ENCODE measurements around the gene KLHL40.

The KLHL40 gene

DNA sequence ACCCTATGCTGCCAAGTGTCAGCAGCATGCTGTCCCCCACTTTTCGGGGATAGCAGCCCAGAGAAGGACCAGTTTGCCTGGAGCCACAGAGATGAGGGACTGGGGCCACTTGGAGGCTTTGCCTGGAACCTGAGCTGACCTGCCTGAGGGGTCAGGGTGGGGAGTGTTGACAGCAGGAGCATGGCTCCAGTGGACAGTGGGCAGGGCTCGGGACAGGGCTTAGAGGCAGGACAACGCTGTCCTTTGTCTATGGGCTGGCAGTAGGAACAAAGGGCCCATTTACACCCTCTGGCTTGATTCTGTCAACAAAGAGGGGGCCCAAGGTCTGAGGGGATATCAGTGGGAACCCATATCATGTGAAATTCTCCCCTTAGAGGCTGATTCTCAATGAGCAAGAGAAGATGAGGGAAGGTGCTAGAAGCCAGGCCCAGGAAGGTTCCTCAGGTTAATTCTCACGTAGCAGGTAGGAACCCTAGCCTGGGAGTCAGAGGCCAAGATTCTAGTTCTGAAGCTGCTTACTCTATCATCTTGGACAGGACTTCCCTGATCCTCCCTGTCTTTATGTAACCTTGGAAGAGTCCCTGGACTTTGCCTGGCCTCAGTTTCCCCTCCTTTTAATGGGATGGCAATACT lies 47.0 kb downstream of the KLHL40 start:
- CTCF ChIA-PET, result interaction anchor here (0.7 kb wide), 1 partner anchor 13 kb away, joined by 3 read pairs; no protein-coding TSS in a partner anchor

DNA sequence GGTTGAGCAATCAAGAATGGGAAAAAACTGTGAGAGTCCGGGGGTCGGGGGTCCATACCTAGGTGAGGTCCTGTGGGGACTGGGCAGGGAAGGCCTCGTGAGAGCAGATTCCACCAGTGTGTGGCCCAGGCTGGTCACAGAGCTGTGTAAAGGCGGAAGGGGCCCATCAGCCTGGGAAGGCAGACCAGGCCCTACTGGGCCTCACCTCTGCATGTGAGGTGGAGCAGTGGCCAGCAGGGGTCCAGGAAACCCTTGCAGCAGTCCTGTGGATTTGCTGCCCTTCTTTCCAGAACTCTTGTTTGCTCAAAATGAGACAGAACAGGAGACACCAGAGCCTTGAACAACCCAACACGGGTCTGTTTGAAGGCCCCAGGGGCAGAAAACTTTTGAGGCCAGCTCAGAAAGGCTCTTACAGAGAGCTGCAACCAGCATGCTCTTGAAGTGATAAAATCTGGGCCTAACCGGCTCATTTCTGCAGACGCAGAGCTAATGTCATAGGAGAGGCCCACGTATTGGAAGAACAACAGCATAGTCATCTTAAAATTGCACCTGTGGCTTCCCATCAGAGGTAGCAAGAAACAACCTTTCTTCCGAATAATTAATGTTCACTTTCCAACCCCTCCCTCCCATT lies 47.6 kb downstream of the KLHL40 start:
- POLR2A ChIA-PET, result no interaction called here
- peak; percentile 36 for DNase-seq (ENCODE audit: extremely low spot score)
- CTCF ChIA-PET, result interaction anchor here (0.7 kb wide), 1 partner anchor 13 kb away, joined by 3 read pairs; no protein-coding TSS in a partner anchor

More for the DNA sequence above, 47.0 kb downstream of the KLHL40 start:
- POLR2A ChIA-PET, result no interaction called here
- TF ChIP-seq HDGF (IDR thresholded peaks at IDR 0.05; ENCODE audit: borderline replicate concordance) (no peak), LEF1 (IDR thresholded peaks at IDR 0.05; ENCODE audit: borderline replicate concordance) (no peak), FOXK2 (IDR thresholded peaks at IDR 0.05) (no peak), FOXA1 (IDR thresholded peaks at IDR 0.05) (no peak), PKNOX1 (IDR thresholded peaks at IDR 0.05) (no peak), TARDBP (IDR thresholded peaks at IDR 0.05) (no peak), ELF4 (IDR thresholded peaks at IDR 0.05) (no peak)
- no peak for DNase-seq (ENCODE audit: extremely low spot score)

GRCh38 chr3:42733501-42734262 lies 48.3 kb downstream of the KLHL40 start:
- ChIA-PET POLR2A (no interaction called here), CTCF (no interaction called here)
- no peak for DNase-seq (ENCODE audit: extremely low spot score)
- TF ChIP-seq LEF1 (IDR thresholded peaks at IDR 0.05; ENCODE audit: borderline replicate concordance), result no peak
- TF ChIP-seq FOXK2 (IDR thresholded peaks at IDR 0.05), result no peak
- no peak for TF ChIP-seq ELF4 (IDR thresholded peaks at IDR 0.05)
- no peak for TF ChIP-seq BHLHE40 (IDR thresholded peaks at IDR 0.05; ENCODE audit: borderline replicate concordance)
- TF ChIP-seq ARNT (IDR thresholded peaks at IDR 0.05), result no peak
- no peak for TF ChIP-seq FOXA1 (IDR thresholded peaks at IDR 0.05)
- TF ChIP-seq CTBP1 (IDR thresholded peaks at IDR 0.05; ENCODE audit: borderline replicate concordance), result no peak
- no peak for TF ChIP-seq L3MBTL2 (conservative IDR thresholded peaks at IDR 0.05)
- no peak for TF ChIP-seq NFRKB (IDR thresholded peaks at IDR 0.05)
- TF ChIP-seq TARDBP (IDR thresholded peaks at IDR 0.05), result no peak
- TF ChIP-seq SP1 (IDR thresholded peaks at IDR 0.05), result no peak
- TF ChIP-seq SUZ12 (IDR thresholded peaks at IDR 0.05), result no peak
- no peak for TF ChIP-seq HDGF (IDR thresholded peaks at IDR 0.05; ENCODE audit: borderline replicate concordance)
- no peak for TF ChIP-seq ZNF384 (IDR thresholded peaks at IDR 0.05)
- TF ChIP-seq FOXM1 (IDR thresholded peaks at IDR 0.05; ENCODE audit: borderline replicate concordance), result no peak
- TF ChIP-seq PKNOX1 (IDR thresholded peaks at IDR 0.05), result no peak

More for the DNA sequence above, 47.6 kb downstream of the KLHL40 start:
- TF ChIP-seq NFRKB (IDR thresholded peaks at IDR 0.05), result no peak
- TF ChIP-seq ARNT (IDR thresholded peaks at IDR 0.05), result no peak
- no peak for TF ChIP-seq HDGF (IDR thresholded peaks at IDR 0.05; ENCODE audit: borderline replicate concordance)
- no peak for TF ChIP-seq TARDBP (IDR thresholded peaks at IDR 0.05)
- TF ChIP-seq ZNF384 (IDR thresholded peaks at IDR 0.05), result no peak
- TF ChIP-seq PKNOX1 (IDR thresholded peaks at IDR 0.05), result no peak
- no peak for TF ChIP-seq FOXA1 (IDR thresholded peaks at IDR 0.05)
- TF ChIP-seq BHLHE40 (IDR thresholded peaks at IDR 0.05; ENCODE audit: borderline replicate concordance), result no peak
- TF ChIP-seq LEF1 (IDR thresholded peaks at IDR 0.05; ENCODE audit: borderline replicate concordance), result no peak
- no peak for TF ChIP-seq ELF4 (IDR thresholded peaks at IDR 0.05)
- TF ChIP-seq SUZ12 (IDR thresholded peaks at IDR 0.05), result no peak

- no peak for TF ChIP-seq HDGF (IDR thresholded peaks at IDR 0.05; ENCODE audit: borderline replicate concordance)
- DNase-seq (ENCODE audit: extremely low spot score), result no peak
- CTCF ChIA-PET, result no interaction called here
- POLR2A ChIA-PET, result no interaction called here
Measured at GRCh38 chr3:42734263-42734860, 49.0 kb downstream of the KLHL40 start.

- POLR2A ChIA-PET, result no interaction called here
- no peak for DNase-seq (ENCODE audit: extremely low spot score)
- no peak for TF ChIP-seq TARDBP (IDR thresholded peaks at IDR 0.05)
- TF ChIP-seq HDGF (IDR thresholded peaks at IDR 0.05; ENCODE audit: borderline replicate concordance), result no peak
- TF ChIP-seq ARNT (IDR thresholded peaks at IDR 0.05), result no peak
- TF ChIP-seq L3MBTL2 (conservative IDR thresholded peaks at IDR 0.05), result no peak
- TF ChIP-seq SUZ12 (IDR thresholded peaks at IDR 0.05), result no peak
- TF ChIP-seq NFRKB (IDR thresholded peaks at IDR 0.05), result no peak
- no peak for TF ChIP-seq FOXA1 (IDR thresholded peaks at IDR 0.05)
- TF ChIP-seq BHLHE40 (IDR thresholded peaks at IDR 0.05; ENCODE audit: borderline replicate concordance), result no peak
- TF ChIP-seq CTBP1 (IDR thresholded peaks at IDR 0.05; ENCODE audit: borderline replicate concordance), result no peak
- CTCF ChIA-PET, result no interaction called here
Measured at GRCh38 chr3:42735019-42735418, 49.7 kb downstream of the KLHL40 start.

DNA sequence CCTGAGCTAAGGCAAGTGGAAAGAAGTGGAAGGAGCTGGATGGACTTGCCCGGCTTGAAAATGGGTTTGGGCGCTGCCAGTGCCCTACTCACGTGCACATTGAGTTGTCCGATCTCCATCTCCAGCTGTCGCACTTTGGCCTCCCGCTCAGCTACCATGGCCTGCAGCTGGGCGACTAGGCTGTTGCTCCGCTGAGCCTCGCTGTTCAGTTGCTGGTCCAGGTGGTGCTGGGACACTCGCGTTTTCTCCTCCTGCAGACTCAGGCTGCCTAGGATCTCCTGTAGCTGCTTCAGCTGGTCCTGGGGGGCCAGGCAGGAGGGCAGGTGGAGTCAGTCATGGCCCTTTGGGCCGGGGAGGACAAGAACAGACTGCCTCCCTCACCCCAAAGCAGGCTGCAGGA lies 50.3 kb downstream of the KLHL40 start:
- TF ChIP-seq SUZ12 (IDR thresholded peaks at IDR 0.05) (no peak), ZNF384 (IDR thresholded peaks at IDR 0.05) (no peak), LEF1 (IDR thresholded peaks at IDR 0.05; ENCODE audit: borderline replicate concordance) (no peak), ELF4 (IDR thresholded peaks at IDR 0.05) (no peak), L3MBTL2 (conservative IDR thresholded peaks at IDR 0.05) (no peak), SP1 (IDR thresholded peaks at IDR 0.05) (no peak), FOXM1 (IDR thresholded peaks at IDR 0.05; ENCODE audit: borderline replicate concordance) (no peak), BHLHE40 (IDR thresholded peaks at IDR 0.05; ENCODE audit: borderline replicate concordance) (no peak), CTBP1 (IDR thresholded peaks at IDR 0.05; ENCODE audit: borderline replicate concordance) (no peak), ARNT (IDR thresholded peaks at IDR 0.05) (no peak), HDGF (IDR thresholded peaks at IDR 0.05; ENCODE audit: borderline replicate concordance) (no peak), PKNOX1 (IDR thresholded peaks at IDR 0.05) (no peak), TARDBP (IDR thresholded peaks at IDR 0.05) (no peak), FOXK2 (IDR thresholded peaks at IDR 0.05) (no peak)
- POLR2A ChIA-PET, result no interaction called here
- CTCF ChIA-PET, result no interaction called here
- DNase-seq (ENCODE audit: extremely low spot score), result no peak
